K562 (cell line): ENCODE data around the gene KDM5A. TPM values are rescaled to one million over a fixed set of nuclear protein-coding genes. Genes with fewer than 3 reads are reported as not detected.

Source experiments
- ATF1 ChIP-seq, 2 experiments: fragments of 450-650 bp in 1 of 2; IDR thresholded peaks; 2 replicates each; pipeline ENCODE4 v1.6.1; 2016; ENCODE audit warnings: missing compliant biosample characterization in 1 of 2, missing genetic modification characterization in 1 of 2
- CCAR2 ChIP-seq: fragments of 200-400 bp; formaldehyde crosslinking; IDR thresholded peaks from 2 replicates; pipeline ENCODE4 v1.6.1; 2017; ENCODE audit warnings: mild to moderate bottlenecking, low read depth, low read length
- CUX1 ChIP-seq: fragments of 200-800 bp; sonication (Bioruptor generic); IDR thresholded peaks from 2 replicates; pipeline ENCODE4 v1.6.1; 2016; ENCODE audit warnings: missing genetic modification characterization, missing compliant biosample characterization
- EP400 ChIP-seq: fragments of 450-650 bp; IDR thresholded peaks from 2 replicates; pipeline ENCODE4 v1.6.1; 2017; ENCODE audit warnings: antibody characterized with exemption, mild to moderate bottlenecking, moderate library complexity
- FOS ChIP-seq: IDR thresholded peaks from 3 replicates; pipeline ENCODE4 v1.6.1; 2011; ENCODE audit not compliant: insufficient read length; ENCODE audit errors: extremely low read depth
- HMGN3 ChIP-seq: IDR thresholded peaks from 2 replicates; pipeline ENCODE4 v1.6.1; 2011; ENCODE audit warnings: borderline replicate concordance, low read depth, mild to moderate bottlenecking, mixed read lengths, low read length; ENCODE audit not compliant: insufficient read length; ENCODE audit errors: extremely low read depth
- HNRNPLL ChIP-seq: fragments of 200-400 bp; formaldehyde crosslinking; IDR thresholded peaks from 2 replicates; pipeline ENCODE4 v1.6.1; 2017; ENCODE audit warnings: low read length, low read depth, mild to moderate bottlenecking; ENCODE audit not compliant: poor library complexity, severe bottlenecking
- KHSRP ChIP-seq: fragments of 450-650 bp; IDR thresholded peaks from 2 replicates; pipeline ENCODE4 v1.6.1; 2017
- POLR2AphosphoS5 ChIP-seq: IDR thresholded peaks from 2 replicates; pipeline ENCODE4 v1.6.1; 2011; ENCODE audit warnings: mild to moderate bottlenecking, low read depth, low read length, moderate library complexity; ENCODE audit not compliant: control insufficient read depth, insufficient read depth
- SREBF1 ChIP-seq: fragments of 150-350 bp; IDR thresholded peaks from 2 replicates; pipeline ENCODE4 v1.6.1; 2014; ENCODE audit warnings: antibody characterized with exemption, low read depth, low read length, borderline replicate concordance
- STAT6 ChIP-seq: sonication (generic); formaldehyde crosslinking; IDR thresholded peaks from 2 replicates; pipeline ENCODE4 v1.8.1; 2023; ENCODE audit warnings: mild to moderate bottlenecking, missing genetic modification reagents
- TCF3 ChIP-seq: sonication (generic); formaldehyde crosslinking; IDR thresholded peaks from 2 replicates; pipeline ENCODE4 v1.4.0; 2020; ENCODE audit warnings: mild to moderate bottlenecking, missing genetic modification reagents
- TRIM24 ChIP-seq, 2 experiments: fragments of 450-650 bp; IDR thresholded peaks; 2 replicates each; pipeline ENCODE4 v1.6.1; 2016
- ZBTB43 ChIP-seq: sonication (generic); formaldehyde crosslinking; IDR thresholded peaks from 2 replicates; pipeline ENCODE4 v1.8.0; 2023; ENCODE audit warnings: mild to moderate bottlenecking, missing genetic modification reagents
- ZFPM2 ChIP-seq: fragments of 250-450 bp; sonication (Bioruptor Pico); IDR thresholded peaks from 2 replicates; pipeline ENCODE4 v1.5.1; 2022; ENCODE audit warnings: mild to moderate bottlenecking
- ZNF134 ChIP-seq: fragments of 250-450 bp; sonication (Bioruptor Pico); conservative IDR thresholded peaks from 2 replicates; pipeline ENCODE4 v1.4.0; 2020
- polyA plus RNA-seq, 8 experiments: library from polyadenylated mRNA; depleted of rRNA in 4 of 8; stranded (reverse) in 5 of 8; unstranded in 3 of 8; fragments of >200 nt; fragmentation: Nextera tagmentation in 2 of 8; fragmentation: Illumina TruSeq in 1 of 8; extraction: Ambion mirVana in 2 of 8; extraction: Trizol in 1 of 8; gene quantifications; 2 replicates each; pipeline versions ENCODE4 v1.2.1 to v1.2.3, GENCODE V29; 2011 to 2014; ENCODE audit warnings: inconsistent platforms in 1 of 8, missing spikeins in 1 of 8
- total RNA-seq, 7 experiments: library from RNA; depleted of rRNA in 6 of 7; stranded (reverse); fragments of >200 nt in 6 of 7; fragmentation: Illumina TruSeq in 2 of 7; extraction: Trizol in 2 of 7; gene quantifications; 2 replicates each; pipeline versions ENCODE4 v1.2.1 to v1.2.3, GENCODE V29; 2011 to 2021; ENCODE audit warnings: low replicate concordance in 1 of 7

KDM5A gene
- total and polyA plus RNA-seq, 9 of the 15 experiments (the other 6 are each of a cell fraction or from before 2014, with no cell fraction given) = 5.5 to 35.1 (median 13.1) TPM

GRCh38 chr12:401235-402028 is 12.3 kb upstream of the KDM5A start, which contains the start of gene CCDC77 (continued):
- no peak for TF ChIP-seq TCF3 (CRISPR knock-in tag)
- TF ChIP-seq CCAR2 = no peak
- no peak for TF ChIP-seq ZBTB43 (CRISPR knock-in tag)
- peak; percentile 49; the same call in 1 of the 2 replicates for TF ChIP-seq EP400
- no peak for TF ChIP-seq CUX1 (CRISPR knock-in tag)
- no peak for TF ChIP-seq KHSRP
- peak; percentile 25 for TF ChIP-seq HMGN3
- no peak for TF ChIP-seq TRIM24 (IDR thresholded peaks at IDR 0.05)
- no peak for TF ChIP-seq SREBF1
- no peak for TF ChIP-seq ATF1 (CRISPR knock-in tag; IDR thresholded peaks at IDR 0.05)
- peak; percentile 81 for TF ChIP-seq ATF1 (tag; IDR thresholded peaks at IDR 0.05)
- TF ChIP-seq ZNF134 = no peak
- no peak for TF ChIP-seq HNRNPLL
- TF ChIP-seq ZFPM2 = no peak
- peak; percentile 83 for TF ChIP-seq FOS
- peak; percentile 60; the same call in 1 of the 2 replicates for TF ChIP-seq POLR2AphosphoS5
- no peak for TF ChIP-seq STAT6
